Epithelial cell of prostate (primary cell): Measurements from ENCODE around the gene ARFGEF3.
"Not testable (repeated sequence)": the region's sequence is repeated elsewhere in the genome, so short reads cannot be mapped to it uniquely, and the experiment has no call there.

Source experiments
- DNase-seq: peaks from one replicate; pipeline ENCODE4 v3.0.0-alpha.2; 2011; ENCODE audit warnings: low read depth, low spot score
- H3K27ac ChIP-seq: fragments of 450-650 bp; 2 replicates; pipeline ENCODE4 v1.5.1; 2017; ENCODE audit warnings: mild to moderate bottlenecking

Gene ARFGEF3

DNA sequence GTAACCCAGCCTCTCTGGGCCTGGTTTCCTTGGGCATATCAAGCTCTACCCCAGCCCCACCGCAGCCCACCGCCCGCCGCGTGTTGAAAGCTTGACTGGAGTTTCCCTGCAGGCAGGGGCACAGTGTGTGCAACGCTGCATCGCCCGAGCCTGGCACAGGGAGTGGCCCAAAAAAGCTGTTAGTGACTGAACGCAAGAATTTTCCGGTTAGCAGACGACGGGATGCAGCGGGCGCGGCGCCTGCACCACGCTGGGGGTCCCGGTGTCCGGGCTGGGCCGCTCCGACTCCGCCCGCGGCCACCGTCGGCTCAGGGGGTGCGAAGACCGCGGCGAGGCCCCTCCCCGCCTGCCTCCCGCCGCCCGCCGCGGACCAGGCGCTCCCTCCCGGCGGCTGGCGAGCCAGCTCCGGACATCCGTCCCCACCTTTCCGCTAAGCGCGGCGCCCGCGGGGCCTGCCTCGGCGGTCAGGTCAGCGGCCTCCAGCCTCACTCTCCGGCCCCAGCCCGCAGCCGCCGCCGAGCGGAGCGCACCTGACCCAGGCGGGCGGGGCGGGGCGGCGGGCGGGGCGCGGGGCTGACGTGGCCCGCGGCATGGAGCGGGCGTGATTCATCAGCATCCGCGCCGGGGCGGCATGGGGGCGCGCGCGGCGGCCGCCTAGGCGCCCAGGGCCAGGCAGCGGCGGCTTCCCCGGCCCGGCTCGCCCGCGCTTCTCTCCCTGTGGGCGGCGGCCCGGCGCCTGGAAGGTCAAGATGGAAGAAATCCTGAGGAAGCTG is at the start of gene ARFGEF3:
Gene ARFGEF3, plus strand, starts transcription at position 602 of the 773 bp plus-strand sequence. Its CDS starts 148 bp downstream, at position 750.
- DNase-seq = no peak
- no peak within 1 kb of the TSS for H3K27ac ChIP-seq

GRCh38 chr6:138113588-138114210 is 48.0 kb upstream of the ARFGEF3 start:
- DNase-seq = no peak
- no peak overlapping the region for H3K27ac ChIP-seq

DNA sequence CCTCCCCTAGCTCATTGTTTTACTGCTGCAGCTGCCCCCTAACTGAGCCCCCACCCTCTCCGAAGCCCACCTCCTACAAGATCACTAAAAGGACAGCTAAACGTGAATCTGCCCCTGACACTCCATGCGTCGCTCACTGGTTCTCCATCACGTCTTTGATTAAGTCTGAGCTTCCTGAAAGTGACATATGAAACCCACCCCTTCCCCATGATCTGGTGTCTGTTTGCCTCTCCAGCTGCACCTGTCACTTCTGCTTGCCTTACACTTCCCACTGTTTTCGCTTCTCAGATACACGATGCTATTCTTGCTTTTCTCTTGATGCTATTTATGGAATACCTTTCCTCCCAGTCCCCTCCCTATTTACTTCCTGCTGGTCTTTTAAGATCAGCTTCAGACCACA is 46.5 kb upstream of the ARFGEF3 start:
- DNase-seq = no peak
- H3K27ac ChIP-seq = no peak overlapping the region

DNA sequence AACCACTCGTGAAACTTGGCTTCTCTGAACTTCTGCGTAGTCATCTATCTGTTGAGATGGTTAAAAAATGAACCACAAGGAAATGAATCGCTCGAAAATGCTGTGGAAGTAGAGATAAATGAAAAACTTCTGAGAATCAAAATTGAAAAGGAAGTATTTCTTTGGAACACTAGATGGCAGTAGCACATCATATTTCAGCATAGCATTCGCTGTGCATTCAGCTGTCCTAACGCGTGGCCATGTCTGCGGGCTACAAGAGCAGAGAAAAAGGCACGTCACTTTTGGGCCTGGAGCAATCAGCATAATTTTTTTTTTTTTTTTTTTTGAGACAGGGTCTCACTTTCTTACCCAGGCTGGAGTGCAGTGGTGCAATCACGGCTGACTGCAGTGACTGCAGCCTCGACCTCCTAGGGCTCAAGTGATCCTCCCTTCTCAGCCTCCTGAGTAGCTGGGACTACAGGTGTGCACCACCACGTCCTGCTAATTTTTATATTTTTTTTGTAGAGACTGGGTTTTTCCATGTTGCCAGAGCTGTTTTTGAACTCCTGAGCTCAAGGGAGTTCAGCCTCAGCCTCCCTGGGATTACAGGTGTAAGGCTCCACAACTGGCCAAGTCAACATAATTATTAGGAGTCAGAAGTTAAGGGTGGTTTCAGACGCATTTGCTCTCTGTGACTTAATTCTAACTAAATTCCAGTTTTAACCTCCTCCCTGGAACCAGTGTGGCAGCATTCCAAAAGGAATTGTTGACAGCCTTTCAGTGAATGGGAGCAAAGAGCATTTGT is 45.7 kb upstream of the ARFGEF3 start:
- DNase-seq = no peak
- no peak overlapping the region for H3K27ac ChIP-seq

DNA sequence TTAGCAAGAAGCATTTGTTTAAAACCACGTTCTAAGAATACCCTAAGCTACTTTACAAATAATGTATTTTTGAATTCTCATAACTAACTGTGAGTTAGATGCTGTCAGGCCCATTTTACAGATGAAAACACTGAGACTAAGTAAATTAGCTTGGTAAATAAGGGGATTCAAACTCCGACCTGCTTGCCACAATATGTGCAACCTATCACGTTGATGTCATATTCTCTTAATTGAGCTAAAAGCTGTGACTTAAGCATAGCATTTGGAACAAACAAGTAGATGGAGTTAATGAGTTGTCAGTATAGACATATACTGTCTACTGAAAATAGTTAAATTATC is 45.1 kb upstream of the ARFGEF3 start:
- no peak for DNase-seq
- no peak overlapping the region for H3K27ac ChIP-seq

DNA sequence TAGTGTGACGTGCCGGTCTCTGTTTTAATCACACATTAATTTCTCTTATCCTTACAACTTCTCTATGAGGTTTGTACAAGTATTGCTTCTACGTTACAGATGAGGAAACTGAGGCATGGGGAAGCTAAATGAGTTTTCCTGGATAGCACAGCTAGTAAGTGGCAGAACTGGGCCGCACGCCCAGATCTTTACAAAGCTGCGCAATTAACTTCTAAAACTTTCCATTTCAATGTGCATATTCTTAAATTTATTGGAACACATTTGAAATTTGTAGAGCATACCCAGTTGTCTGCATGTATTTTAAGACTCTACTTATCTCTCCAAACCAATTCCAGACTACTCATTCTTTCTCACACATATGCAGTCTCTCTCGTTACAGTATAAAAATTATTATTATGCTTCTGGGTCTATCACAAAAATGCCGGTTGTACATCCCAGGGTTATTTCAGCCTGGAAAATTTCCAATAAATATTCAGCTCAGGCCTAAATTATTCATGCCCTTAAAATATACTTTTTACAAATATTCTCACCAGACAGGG is 44.3 kb upstream of the ARFGEF3 start:
- H3K27ac ChIP-seq = no peak overlapping the region
- DNase-seq = no peak

GRCh38 chr6:138119229-138119628 is 42.5 kb upstream of the ARFGEF3 start:
- not testable (repeated sequence) for H3K27ac ChIP-seq, DNase-seq

DNA sequence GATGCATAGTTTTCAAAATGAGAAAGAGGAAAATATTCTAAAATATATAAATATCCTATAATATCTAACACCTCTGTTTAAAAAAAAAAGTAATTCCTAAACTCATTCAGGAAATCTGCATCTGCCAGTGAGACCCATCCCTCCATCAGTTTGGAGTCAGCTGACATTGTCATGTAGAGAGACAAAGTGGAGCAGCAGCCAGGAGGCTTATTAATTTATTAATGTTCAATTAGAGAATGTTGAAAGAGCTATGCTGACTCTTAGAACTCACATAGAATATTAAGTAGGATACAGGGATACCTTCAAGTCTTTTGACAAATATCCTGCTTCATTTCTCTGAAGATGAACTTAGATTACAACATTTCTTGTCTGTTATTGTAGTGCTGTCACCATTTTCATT is 41.8 kb upstream of the ARFGEF3 start:
- no peak for DNase-seq
- no peak overlapping the region for H3K27ac ChIP-seq

DNA sequence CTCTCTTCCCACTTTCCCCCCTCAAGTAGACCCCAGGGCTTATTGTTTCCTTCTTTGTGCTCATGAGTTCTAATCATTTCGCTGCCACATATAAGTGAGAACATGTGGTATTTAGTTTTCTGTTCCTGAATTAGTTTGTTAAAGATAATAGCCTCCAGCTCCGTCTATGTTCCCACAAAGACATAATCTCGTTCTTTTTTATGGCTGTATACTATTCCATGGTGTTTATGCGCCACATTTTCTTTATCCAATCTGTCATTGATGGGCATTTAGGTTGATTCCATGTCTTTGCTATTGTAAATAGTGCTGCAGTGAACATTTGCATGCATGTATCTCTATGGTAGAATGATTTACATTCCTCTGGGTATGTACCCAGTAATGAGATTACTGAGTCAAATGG is 37.6 kb upstream of the ARFGEF3 start:
- DNase-seq = no peak
- no peak overlapping the region for H3K27ac ChIP-seq

GRCh38 chr6:138128096-138128495 is 33.6 kb upstream of the ARFGEF3 start:
- H3K27ac ChIP-seq = no peak overlapping the region
- no peak for DNase-seq

GRCh38 chr6:138129190-138129589 is 32.5 kb upstream of the ARFGEF3 start:
- DNase-seq = no peak

DNA sequence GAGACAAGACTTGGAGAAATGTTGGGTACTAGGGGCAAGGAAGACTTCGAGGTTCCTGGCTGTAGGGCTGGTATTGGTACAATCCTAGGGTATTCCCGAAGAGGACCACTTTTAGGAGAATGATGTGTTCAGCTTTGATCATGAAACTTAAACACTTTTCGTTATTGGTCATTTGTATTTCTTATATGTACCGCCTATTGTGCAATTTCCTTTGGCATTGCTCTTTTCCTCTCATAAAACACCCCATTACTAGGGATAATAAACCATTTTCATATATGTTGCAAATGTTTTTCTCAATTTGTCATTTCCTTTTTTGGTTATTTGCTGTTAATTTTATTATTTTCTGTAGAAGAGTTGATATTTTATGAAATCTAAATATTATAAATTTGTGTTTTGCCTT is 18.9 kb upstream of the ARFGEF3 start:
- no peak for DNase-seq
- H3K27ac ChIP-seq = no peak overlapping the region

More at GRCh38 chr6:138129190-138129589, 32.5 kb upstream of the ARFGEF3 start:
- H3K27ac ChIP-seq = no peak overlapping the region

GRCh38 chr6:138145402-138145801 is 16.3 kb upstream of the ARFGEF3 start:
- DNase-seq = no peak
- no peak overlapping the region for H3K27ac ChIP-seq

DNA sequence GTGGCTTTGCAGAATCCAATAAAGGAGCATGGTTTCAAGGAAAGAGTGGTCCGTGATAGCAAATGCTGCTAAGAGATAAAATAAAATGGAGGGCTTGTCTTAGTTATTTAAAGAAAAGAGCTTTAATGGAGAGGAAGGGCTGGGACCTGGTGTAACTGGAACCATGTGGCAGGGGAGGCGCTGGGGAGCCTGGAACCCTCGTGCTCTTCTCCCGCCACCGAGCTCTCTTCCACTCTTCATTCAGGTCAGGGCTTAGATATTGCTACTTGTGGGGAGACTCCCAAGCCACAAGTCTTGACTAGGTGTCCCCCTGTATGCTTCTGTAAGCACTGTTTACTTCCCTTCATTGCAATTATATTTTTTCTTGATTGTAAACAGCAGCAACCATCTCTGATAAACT is 15.2 kb upstream of the ARFGEF3 start:
- no peak for DNase-seq
- H3K27ac ChIP-seq = no peak overlapping the region

- no peak for DNase-seq
- no peak overlapping the region for H3K27ac ChIP-seq
These were observed 6.3 kb upstream of the ARFGEF3 start for GRCh38 chr6:138155443-138155842.

DNA sequence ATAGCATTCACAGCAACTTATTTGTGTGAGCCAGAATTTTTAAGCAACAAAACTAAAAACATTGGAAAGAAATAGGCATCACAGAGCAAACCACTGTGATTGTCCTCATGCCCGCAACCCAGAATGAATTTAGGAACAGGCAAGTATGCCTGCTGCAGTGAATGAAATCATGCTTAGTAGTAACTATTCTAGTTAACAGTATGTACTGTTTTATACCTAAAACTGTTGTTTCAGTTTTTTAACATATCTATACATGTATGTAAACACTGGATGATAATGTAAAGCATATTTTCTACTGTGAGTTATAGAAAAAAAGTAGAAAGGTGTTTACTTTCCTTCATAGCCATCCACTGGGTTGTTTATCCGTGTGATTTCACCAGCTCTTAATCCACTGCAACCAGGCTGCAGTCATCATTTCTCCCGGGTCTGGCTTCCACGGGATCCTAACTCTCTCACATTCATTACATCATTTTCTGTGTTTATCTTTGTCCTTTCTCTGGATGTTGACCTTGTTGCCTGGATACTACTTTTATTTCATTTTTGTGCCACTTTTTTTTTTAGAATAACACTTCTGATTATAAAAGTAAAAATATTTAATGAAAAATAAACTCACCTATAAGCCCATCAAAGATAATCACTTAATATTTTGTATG is 3.6 kb upstream of the ARFGEF3 start:
- no peak overlapping the region for H3K27ac ChIP-seq
- no peak for DNase-seq

DNA sequence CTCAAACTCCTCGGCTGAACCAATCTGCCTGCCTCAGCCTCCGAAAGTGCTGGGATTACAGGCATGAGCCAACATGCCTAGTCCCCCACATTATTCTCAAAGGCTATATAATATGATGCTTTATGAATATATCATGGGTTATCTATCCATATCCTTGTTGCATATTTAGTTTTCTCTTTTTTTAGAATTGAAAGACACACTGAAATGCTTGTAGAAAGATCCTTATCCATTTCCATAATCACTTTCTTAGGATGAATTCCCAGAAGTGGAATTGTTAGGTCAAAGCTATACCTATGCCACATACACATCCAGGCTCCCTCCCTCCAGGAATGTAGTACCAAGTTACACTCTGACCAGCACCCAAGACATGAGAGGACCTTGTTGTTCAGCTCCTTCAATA is 2.5 kb upstream of the ARFGEF3 start:
- no peak for DNase-seq
- no peak overlapping the region for H3K27ac ChIP-seq

GRCh38 chr6:138160329-138161087 is 1.2 kb upstream of the ARFGEF3 start:
- H3K27ac ChIP-seq = no peak overlapping the region
- DNase-seq = no peak

DNA sequence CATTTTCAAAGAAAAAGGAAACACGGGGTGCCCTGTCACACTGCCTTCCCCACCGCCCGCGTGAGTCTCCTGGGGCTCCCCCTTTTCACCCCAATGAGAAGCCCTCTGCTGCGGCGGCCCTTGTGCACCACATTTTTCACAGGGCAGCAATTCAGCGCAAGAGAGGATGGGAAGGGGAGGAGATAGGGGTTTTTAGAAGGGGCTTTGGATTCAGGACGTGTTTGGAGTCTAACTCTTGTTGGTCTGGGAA is 726 bp upstream of the ARFGEF3 start:
- no peak for DNase-seq
- no peak overlapping the region for H3K27ac ChIP-seq
